Progenitor cell of endocrine pancreas (in vitro differentiated cells): ENCODE measurements around the gene SHLD1. TPM values are rescaled to one million over a fixed set of nuclear protein-coding genes. Genes with fewer than 3 reads are reported as not detected.
"Not testable (repeated sequence)": the region's sequence is repeated elsewhere in the genome, so short reads cannot be mapped to it uniquely, and the experiment has no call there.

Experiments
- DNase-seq: peaks from one replicate; pipeline ENCODE4 v3.0.0; 2021; ENCODE audit warnings: low spot score; ENCODE audit not compliant: unreplicated experiment
- H3K27ac Mint-ChIP-seq: 2 replicates; pipeline ENCODE4 v1.8.0; 2021; ENCODE audit warnings: mild to moderate bottlenecking, moderate library complexity, mixed read lengths
- H3K27me3 Mint-ChIP-seq: 2 replicates; pipeline ENCODE4 v1.8.0; 2021; ENCODE audit warnings: mixed read lengths
- H3K36me3 Mint-ChIP-seq: 2 replicates; pipeline ENCODE4 v1.8.0; 2022; ENCODE audit warnings: mixed read lengths; ENCODE audit not compliant: insufficient read depth
- H3K4me1 Mint-ChIP-seq: 2 replicates; pipeline ENCODE4 v1.8.0; 2021; ENCODE audit warnings: low read depth, mixed read lengths
- H3K4me3 Mint-ChIP-seq: 2 replicates; pipeline ENCODE4 v1.8.0; 2021; ENCODE audit warnings: low read depth, mild to moderate bottlenecking, moderate library complexity, mixed read lengths
- H3K9me3 Mint-ChIP-seq: 2 replicates; pipeline ENCODE4 v1.8.0; 2021; ENCODE audit warnings: low read depth, mixed read lengths
- total RNA-seq: library from RNA; stranded (reverse); gene quantifications from 2 replicates; pipeline ENCODE4 v1.2.1, GENCODE V29; 2021
- TF ChIP-seq, protein P1 (sequence below): fragments of 200-600 bp; sonication (generic); IDR thresholded peaks from one replicate; pipeline ENCODE4 v1.5.0; 2021; ENCODE audit warnings: antibody characterized with exemption, mild to moderate bottlenecking; ENCODE audit not compliant: unreplicated experiment

SHLD1 gene
- total RNA-seq, 1 donor from 2014 or later = 8.5 TPM

DNA sequence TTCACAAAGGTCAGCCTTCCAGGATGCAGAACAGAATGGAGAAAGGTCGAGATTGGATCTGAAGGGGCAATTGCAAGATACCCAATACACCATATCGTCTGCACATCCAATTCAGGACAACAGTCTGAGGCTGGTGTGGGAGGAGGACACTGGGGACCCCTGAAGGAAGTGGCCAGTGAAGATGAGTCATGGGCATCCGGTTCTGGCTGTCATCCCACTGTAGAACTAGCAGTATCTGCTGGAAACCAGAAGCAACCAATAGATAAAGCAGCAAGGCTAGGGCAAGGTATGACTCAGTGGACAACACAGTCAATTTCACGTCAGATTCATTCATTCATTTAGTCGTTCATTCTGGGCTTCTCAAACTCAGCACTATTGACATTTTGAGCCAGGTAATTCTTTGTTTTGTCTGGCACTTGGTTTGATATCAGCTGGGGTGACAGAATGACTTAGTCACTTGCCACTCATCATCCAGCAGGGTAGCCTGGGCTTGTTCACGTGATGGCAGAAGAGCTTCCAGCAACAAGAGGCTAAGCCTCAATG is 30.3 kb upstream of the SHLD1 start:
- TF ChIP-seq, protein P1, sequence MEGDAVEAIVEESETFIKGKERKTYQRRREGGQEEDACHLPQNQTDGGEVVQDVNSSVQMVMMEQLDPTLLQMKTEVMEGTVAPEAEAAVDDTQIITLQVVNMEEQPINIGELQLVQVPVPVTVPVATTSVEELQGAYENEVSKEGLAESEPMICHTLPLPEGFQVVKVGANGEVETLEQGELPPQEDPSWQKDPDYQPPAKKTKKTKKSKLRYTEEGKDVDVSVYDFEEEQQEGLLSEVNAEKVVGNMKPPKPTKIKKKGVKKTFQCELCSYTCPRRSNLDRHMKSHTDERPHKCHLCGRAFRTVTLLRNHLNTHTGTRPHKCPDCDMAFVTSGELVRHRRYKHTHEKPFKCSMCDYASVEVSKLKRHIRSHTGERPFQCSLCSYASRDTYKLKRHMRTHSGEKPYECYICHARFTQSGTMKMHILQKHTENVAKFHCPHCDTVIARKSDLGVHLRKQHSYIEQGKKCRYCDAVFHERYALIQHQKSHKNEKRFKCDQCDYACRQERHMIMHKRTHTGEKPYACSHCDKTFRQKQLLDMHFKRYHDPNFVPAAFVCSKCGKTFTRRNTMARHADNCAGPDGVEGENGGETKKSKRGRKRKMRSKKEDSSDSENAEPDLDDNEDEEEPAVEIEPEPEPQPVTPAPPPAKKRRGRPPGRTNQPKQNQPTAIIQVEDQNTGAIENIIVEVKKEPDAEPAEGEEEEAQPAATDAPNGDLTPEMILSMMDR = no peak
- Mint-ChIP-seq H3K36me3 (no peaks in the 10 kb centered on the region), H3K4me1 (no peaks in the 10 kb centered on the region), H3K27ac (no peak overlapping the region), H3K9me3 (no peaks in the 10 kb centered on the region), H3K4me3 (no peak overlapping the region), H3K27me3 (no peaks in the 10 kb centered on the region)
- no peak for DNase-seq

DNA sequence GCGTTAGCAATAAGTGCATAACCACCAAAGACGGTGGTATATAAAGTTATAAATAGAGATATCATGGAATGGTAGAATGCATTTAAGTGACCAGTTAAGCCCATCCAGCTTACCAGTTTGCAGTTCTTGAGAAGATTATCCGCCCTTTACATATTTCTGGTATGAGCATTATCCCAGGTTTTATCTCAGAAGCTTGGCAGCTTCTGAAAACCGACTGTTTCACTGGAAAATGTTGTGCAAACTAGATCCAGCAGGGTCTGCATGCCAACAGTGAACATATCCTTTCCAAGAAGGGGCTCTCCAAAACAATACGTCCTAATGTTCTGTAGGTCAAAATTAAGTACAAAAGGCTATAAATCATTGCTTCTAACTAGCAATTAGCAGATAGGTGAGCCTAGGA is 29.5 kb upstream of the SHLD1 start:
- no peak overlapping the region for H3K27ac Mint-ChIP-seq
- no peaks in the 10 kb centered on the region for H3K4me1 Mint-ChIP-seq
- no peaks in the 10 kb centered on the region for H3K27me3 Mint-ChIP-seq
- H3K9me3 Mint-ChIP-seq = no peaks in the 10 kb centered on the region
- TF ChIP-seq, protein P1 = no peak
- no peak for DNase-seq
- H3K36me3 Mint-ChIP-seq = no peaks in the 10 kb centered on the region
- H3K4me3 Mint-ChIP-seq = no peak overlapping the region

DNA sequence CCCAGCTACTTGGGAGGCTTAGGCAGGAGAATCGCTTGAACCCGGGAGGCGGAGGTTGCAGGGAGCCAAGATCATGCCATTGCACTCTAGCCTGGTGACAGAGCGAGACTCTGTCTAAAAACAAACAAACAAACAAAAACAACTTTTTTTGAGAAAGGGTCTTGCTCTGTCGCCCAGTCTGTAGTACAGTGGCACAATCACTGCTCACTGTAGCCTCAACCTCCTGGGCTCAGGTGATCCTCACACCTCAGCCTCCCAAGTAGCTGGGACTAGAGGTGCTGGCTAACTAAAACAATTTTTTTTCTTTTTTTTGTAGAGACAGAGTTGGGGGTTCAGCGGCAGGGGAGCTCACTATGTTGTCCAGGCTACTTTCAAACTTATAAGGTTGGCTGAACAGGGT is 28.8 kb upstream of the SHLD1 start:
- not testable (repeated sequence) for H3K36me3 Mint-ChIP-seq, H3K9me3 Mint-ChIP-seq, H3K27ac Mint-ChIP-seq, H3K4me3 Mint-ChIP-seq, H3K4me1 Mint-ChIP-seq, DNase-seq, H3K27me3 Mint-ChIP-seq

DNA sequence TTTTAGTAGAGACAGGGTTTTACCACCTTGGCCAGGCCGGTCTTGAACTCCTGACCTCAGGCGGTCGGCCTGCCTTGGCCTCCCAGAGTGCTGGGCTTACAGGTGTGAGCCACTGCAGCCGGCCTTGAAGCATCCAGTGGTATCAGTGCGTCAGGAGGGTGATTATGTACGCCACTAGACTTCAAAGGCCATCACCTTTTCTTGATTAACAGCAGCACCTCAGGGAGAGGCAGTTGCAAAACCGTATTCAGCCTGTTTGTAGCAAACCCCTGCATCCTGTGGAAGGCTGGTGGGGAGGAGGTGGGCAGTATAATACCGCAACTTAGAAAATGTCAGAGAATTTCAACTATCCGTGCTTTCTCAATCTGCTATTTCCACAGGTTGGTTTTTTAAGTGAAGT is 27.3 kb upstream of the SHLD1 start:
- no peak for DNase-seq
- Mint-ChIP-seq H3K4me1 (no peaks in the 10 kb centered on the region), H3K27ac (no peak overlapping the region), H3K9me3 (peaks cover 6% of the 10 kb centered on the region), H3K4me3 (no peak overlapping the region), H3K27me3 (peaks cover 5% of the 10 kb centered on the region), H3K36me3 (no peaks in the 10 kb centered on the region)
- TF ChIP-seq, protein P1 = no peak

DNA sequence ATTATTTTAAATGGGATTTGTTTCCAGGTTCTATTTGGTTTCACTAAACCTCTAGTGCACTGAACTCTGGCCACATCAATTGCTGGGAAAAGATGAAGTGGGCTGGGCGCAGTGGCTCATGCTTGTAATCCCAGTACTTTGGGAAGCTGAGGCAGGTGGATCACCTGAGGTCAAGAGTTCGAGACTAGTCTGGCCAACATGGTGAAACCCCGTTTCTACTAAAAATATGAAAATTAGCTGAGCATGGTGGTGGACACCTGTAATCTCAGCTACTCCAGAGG is 25.1 kb upstream of the SHLD1 start:
- H3K9me3 Mint-ChIP-seq, H3K4me1 Mint-ChIP-seq, H3K27ac Mint-ChIP-seq, H3K27me3 Mint-ChIP-seq, H3K4me3 Mint-ChIP-seq, H3K36me3 Mint-ChIP-seq, DNase-seq: not testable (repeated sequence)

DNA sequence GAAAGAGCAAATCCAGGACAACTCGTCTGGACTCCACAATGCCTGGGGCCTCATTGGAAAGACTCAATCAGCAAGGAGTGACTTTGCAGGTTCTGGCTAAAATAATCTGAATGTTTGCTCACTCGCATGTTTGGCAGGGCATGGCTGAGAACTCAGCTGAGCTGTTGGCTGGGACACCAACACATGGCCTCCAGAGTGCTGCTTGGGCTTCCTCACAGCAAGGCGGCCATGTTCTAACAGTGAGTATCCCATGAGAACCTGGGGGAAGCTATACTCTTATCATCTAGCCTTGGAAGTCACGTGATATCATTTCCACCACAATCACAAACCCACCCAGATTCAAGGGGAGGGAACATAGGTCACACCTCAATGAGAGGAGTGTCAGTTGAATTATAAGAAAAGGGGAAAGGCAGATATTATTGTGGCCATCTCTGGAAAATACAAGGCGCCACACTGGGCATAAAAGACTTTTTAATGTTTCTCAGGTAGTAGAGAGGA is 23.1 kb upstream of the SHLD1 start:
- Mint-ChIP-seq H3K27ac (no peak overlapping the region), H3K27me3 (peaks cover 16% of the 10 kb centered on the region), H3K36me3 (no peaks in the 10 kb centered on the region), H3K4me1 (no peaks in the 10 kb centered on the region), H3K4me3 (no peak overlapping the region), H3K9me3 (peaks cover 6% of the 10 kb centered on the region)
- no peak for DNase-seq
- TF ChIP-seq, protein P1 = no peak
